HEK293 (cell line): ENCODE results near the gene KARS1.

Experiments used
- CTCF ChIA-PET: fragments of 350-600 bp; formaldehyde crosslinking; extraction: SDS; loops from one replicate; lab custom pipeline; 2021; ENCODE audit warnings: antibody characterized with exemption; lab: Yijun Ruan, JAX
- POLR2A ChIA-PET: fragments of 300-600 bp; formaldehyde crosslinking; extraction: SDS; loops from one replicate; lab custom pipeline; 2020; ENCODE audit warnings: antibody characterized with exemption, inconsistent platforms; lab: Yijun Ruan, JAX
- H3K27ac ChIP-seq: fragments of 200-500 bp; sonication (Bioruptor generic); 2 replicates; pipeline ENCODE4 v1.5.1; 2014; ENCODE audit warnings: low read depth, low read length, control low read depth, inconsistent platforms; ENCODE audit errors: extremely low read depth
- H3K36me3 ChIP-seq, 2 experiments: fragments of 200-500 bp in 1 of 2; sonication (Bioruptor generic) in 1 of 2; 1 replicate in 1 of 2; 2 replicates in 1 of 2; pipeline ENCODE4 v1.5.1; 2014 to 2017; ENCODE audit warnings: inconsistent platforms in 2 of 2, low read length in 2 of 2; ENCODE audit not compliant: control insufficient read depth in 2 of 2, insufficient read depth in 1 of 2
- H3K4me1 ChIP-seq: fragments of 200-500 bp; sonication (Bioruptor generic); 2 replicates; pipeline ENCODE4 v1.5.1; 2014; ENCODE audit warnings: mild to moderate bottlenecking, low read length, inconsistent platforms; ENCODE audit not compliant: control insufficient read depth, insufficient read depth
- H3K4me3 ChIP-seq: 2 replicates; pipeline ENCODE4 v1.5.1; 2011; ENCODE audit warnings: low read depth, mild to moderate bottlenecking, control low read depth, low read length, moderate library complexity
- H3K9me3 ChIP-seq: fragments of 200-500 bp; sonication (Bioruptor generic); 2 replicates; pipeline ENCODE4 v1.5.1; 2014; ENCODE audit warnings: low read depth, low read length, inconsistent platforms; ENCODE audit not compliant: control insufficient read depth, insufficient read depth
- GLIS2 ChIP-seq: fragments of 450-650 bp; formaldehyde crosslinking; IDR thresholded peaks from 2 replicates; pipeline ENCODE4 v1.5.1; 2016; ENCODE audit warnings: missing biosample characterization, missing genetic modification characterization
- KLF7 ChIP-seq: fragments of 450-650 bp; formaldehyde crosslinking; IDR thresholded peaks from 2 replicates; pipeline ENCODE4 v1.5.1; 2016; ENCODE audit warnings: missing biosample characterization, missing genetic modification characterization, borderline replicate concordance
- RBAK ChIP-seq: fragments of 450-650 bp; formaldehyde crosslinking; IDR thresholded peaks from 2 replicates; pipeline ENCODE4 v1.5.1; 2016; ENCODE audit warnings: missing biosample characterization, missing genetic modification characterization
- SALL2 ChIP-seq: fragments of 450-650 bp; formaldehyde crosslinking; IDR thresholded peaks from 2 replicates; pipeline ENCODE4 v1.5.0; 2017; ENCODE audit warnings: missing biosample characterization, mild to moderate bottlenecking, missing genetic modification characterization, borderline replicate concordance
- ZBTB1 ChIP-seq: fragments of 450-650 bp; formaldehyde crosslinking; IDR thresholded peaks from 2 replicates; pipeline ENCODE4 v1.5.1; 2016; ENCODE audit warnings: missing biosample characterization, missing genetic modification characterization
- ZFHX2 ChIP-seq: fragments of 450-650 bp; formaldehyde crosslinking; conservative IDR thresholded peaks from 2 replicates; pipeline ENCODE4 v1.5.1; 2016; ENCODE audit warnings: missing biosample characterization, missing genetic modification characterization
- ZFP37 ChIP-seq: fragments of 450-650 bp; formaldehyde crosslinking; IDR thresholded peaks from 2 replicates; pipeline ENCODE4 v1.5.1; 2016; ENCODE audit warnings: missing biosample characterization, missing genetic modification characterization
- ZNF211 ChIP-seq: fragments of 450-650 bp; formaldehyde crosslinking; IDR thresholded peaks from 2 replicates; pipeline ENCODE4 v1.5.1; 2016; ENCODE audit warnings: low read depth, missing biosample characterization, missing genetic modification characterization
- ZNF266 ChIP-seq: fragments of 450-650 bp; formaldehyde crosslinking; IDR thresholded peaks from 2 replicates; pipeline ENCODE4 v1.5.1; 2016; ENCODE audit warnings: missing biosample characterization, missing genetic modification characterization, low read depth
- ZNF426 ChIP-seq: fragments of 450-650 bp; formaldehyde crosslinking; IDR thresholded peaks from 2 replicates; pipeline ENCODE4 v1.5.1; 2017; ENCODE audit warnings: missing biosample characterization, missing genetic modification characterization, mild to moderate bottlenecking, inconsistent platforms, moderate library complexity
- ZNF501 ChIP-seq: fragments of 450-650 bp; formaldehyde crosslinking; IDR thresholded peaks from 2 replicates; pipeline ENCODE4 v1.5.1; 2016; ENCODE audit warnings: missing biosample characterization, missing genetic modification characterization
- ZNF518A ChIP-seq: fragments of 450-650 bp; formaldehyde crosslinking; conservative IDR thresholded peaks from 2 replicates; pipeline ENCODE4 v1.5.1; 2016; ENCODE audit warnings: low read depth, missing biosample characterization, missing genetic modification characterization
- ZNF558 ChIP-seq: fragments of 450-650 bp; formaldehyde crosslinking; IDR thresholded peaks from 2 replicates; pipeline ENCODE4 v1.5.1; 2016; ENCODE audit warnings: missing biosample characterization, missing genetic modification characterization
- ZNF707 ChIP-seq: fragments of 450-650 bp; formaldehyde crosslinking; IDR thresholded peaks from 2 replicates; pipeline ENCODE4 v1.5.1; 2016; ENCODE audit warnings: missing biosample characterization, missing genetic modification characterization
- ZNF76 ChIP-seq: fragments of 450-650 bp; formaldehyde crosslinking; IDR thresholded peaks from 2 replicates; pipeline ENCODE4; 2016; ENCODE audit warnings: low read depth, missing biosample characterization, missing genetic modification characterization, borderline replicate concordance
- TF ChIP-seq, protein P1 (sequence below): fragments of 450-650 bp; formaldehyde crosslinking; IDR thresholded peaks from 2 replicates; pipeline ENCODE4 v1.5.1; 2016; ENCODE audit warnings: missing biosample characterization, missing genetic modification characterization
- TF ChIP-seq, protein P2 (sequence below): fragments of 450-650 bp; formaldehyde crosslinking; IDR thresholded peaks from 2 replicates; pipeline ENCODE4 v1.5.1; 2017; ENCODE audit warnings: missing biosample characterization, missing genetic modification characterization
- TF ChIP-seq, protein P3 (sequence below): fragments of 450-650 bp; formaldehyde crosslinking; IDR thresholded peaks from 2 replicates; pipeline ENCODE4 v1.5.1; 2017; ENCODE audit warnings: missing biosample characterization, missing genetic modification characterization

Gene KARS1

GRCh38 chr16:75695708-75696107, 48.2 kb upstream of the KARS1 start:
- Histone ChIP-seq H3K36me3 (no peaks in the 10 kb centered on the region), H3K4me1 (no peaks in the 10 kb centered on the region), H3K27ac (no peak overlapping the region), H3K4me3 (no peak overlapping the region), H3K9me3 (no peaks in the 10 kb centered on the region)
- ChIA-PET POLR2A (no interaction called here), CTCF (interaction anchor here (0.9 to 1.8 kb wide), 2 partner anchors 12 to 84 kb away, joined by 3 to 6 read pairs; no protein-coding TSS in a partner anchor)
- no peak for TF ChIP-seq SALL2 (tag by site-specific recombination)
- no peak for TF ChIP-seq ZFP37
- TF ChIP-seq ZNF76: no peak
- TF ChIP-seq, protein P1, sequence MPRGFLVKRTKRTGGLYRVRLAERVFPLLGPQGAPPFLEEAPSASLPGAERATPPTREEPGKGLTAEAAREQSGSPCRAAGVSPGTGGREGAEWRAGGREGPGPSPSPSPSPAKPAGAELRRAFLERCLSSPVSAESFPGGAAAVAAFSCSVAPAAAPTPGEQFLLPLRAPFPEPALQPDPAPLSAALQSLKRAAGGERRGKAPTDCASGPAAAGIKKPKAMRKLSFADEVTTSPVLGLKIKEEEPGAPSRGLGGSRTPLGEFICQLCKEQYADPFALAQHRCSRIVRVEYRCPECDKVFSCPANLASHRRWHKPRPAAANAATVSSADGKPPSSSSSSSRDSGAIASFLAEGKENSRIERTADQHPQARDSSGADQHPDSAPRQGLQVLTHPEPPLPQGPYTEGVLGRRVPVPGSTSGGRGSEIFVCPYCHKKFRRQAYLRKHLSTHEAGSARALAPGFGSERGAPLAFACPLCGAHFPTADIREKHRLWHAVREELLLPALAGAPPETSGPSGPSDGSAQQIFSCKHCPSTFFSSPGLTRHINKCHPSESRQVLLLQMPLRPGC (tag by site-specific recombination): no peak
- no peak for TF ChIP-seq ZNF558 (tag by site-specific recombination)
- TF ChIP-seq ZNF426 (tag by site-specific recombination): no peak
- TF ChIP-seq ZNF518A (tag by site-specific recombination): no peak
- TF ChIP-seq ZNF211 (tag by site-specific recombination): no peak
- no peak for TF ChIP-seq ZFHX2
- no peak for TF ChIP-seq RBAK
- no peak for TF ChIP-seq ZNF266 (tag by site-specific recombination)
- no peak for TF ChIP-seq ZNF501 (tag by site-specific recombination)
- TF ChIP-seq ZBTB1 (tag by site-specific recombination): no peak
- TF ChIP-seq ZNF707 (tag by site-specific recombination): no peak
- TF ChIP-seq GLIS2 (tag by site-specific recombination): no peak
- TF ChIP-seq, protein P2, sequence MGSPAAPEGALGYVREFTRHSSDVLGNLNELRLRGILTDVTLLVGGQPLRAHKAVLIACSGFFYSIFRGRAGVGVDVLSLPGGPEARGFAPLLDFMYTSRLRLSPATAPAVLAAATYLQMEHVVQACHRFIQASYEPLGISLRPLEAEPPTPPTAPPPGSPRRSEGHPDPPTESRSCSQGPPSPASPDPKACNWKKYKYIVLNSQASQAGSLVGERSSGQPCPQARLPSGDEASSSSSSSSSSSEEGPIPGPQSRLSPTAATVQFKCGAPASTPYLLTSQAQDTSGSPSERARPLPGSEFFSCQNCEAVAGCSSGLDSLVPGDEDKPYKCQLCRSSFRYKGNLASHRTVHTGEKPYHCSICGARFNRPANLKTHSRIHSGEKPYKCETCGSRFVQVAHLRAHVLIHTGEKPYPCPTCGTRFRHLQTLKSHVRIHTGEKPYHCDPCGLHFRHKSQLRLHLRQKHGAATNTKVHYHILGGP (tag by site-specific recombination): no peak
- TF ChIP-seq, protein P3, sequence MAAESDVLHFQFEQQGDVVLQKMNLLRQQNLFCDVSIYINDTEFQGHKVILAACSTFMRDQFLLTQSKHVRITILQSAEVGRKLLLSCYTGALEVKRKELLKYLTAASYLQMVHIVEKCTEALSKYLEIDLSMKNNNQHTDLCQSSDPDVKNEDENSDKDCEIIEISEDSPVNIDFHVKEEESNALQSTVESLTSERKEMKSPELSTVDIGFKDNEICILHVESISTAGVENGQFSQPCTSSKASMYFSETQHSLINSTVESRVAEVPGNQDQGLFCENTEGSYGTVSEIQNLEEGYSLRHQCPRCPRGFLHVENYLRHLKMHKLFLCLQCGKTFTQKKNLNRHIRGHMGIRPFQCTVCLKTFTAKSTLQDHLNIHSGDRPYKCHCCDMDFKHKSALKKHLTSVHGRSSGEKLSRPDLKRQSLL (tag by site-specific recombination): no peak
- TF ChIP-seq KLF7: no peak
- TF ChIP-seq, all 188 proteins: peak for 0
